Aorta (tissue), 5 donors: ENCODE results near the gene TRMT13. TPM values are rescaled to one million over a fixed set of nuclear protein-coding genes. Genes with fewer than 3 reads are reported as not detected.

ENCODE experiments used
- ATAC-seq: fragments of 200-7000 bp; cut with Tn5 transposase; one replicate; pipeline ENCODE4 v1.9.1; 2022; ENCODE audit warnings: moderate library complexity; ENCODE audit not compliant: low FRiP score
- DNase-seq, 2 donors: peaks; one replicate each; pipeline ENCODE4 v3.0.0-alpha.2; 2020
- H3K27ac ChIP-seq, 2 donors: one replicate each; pipeline ENCODE4 v1.5.1; 2013; ENCODE audit warnings: low read length in 2 of 2, mild to moderate bottlenecking in 2 of 2, moderate library complexity in 2 of 2, control low read depth in 1 of 2, inconsistent platforms in 1 of 2, low read depth in 1 of 2
- H3K27me3 ChIP-seq, 2 donors: one replicate each; pipeline ENCODE4 v1.6.1; 2013; ENCODE audit warnings: control low read depth in 1 of 2, low read length in 1 of 2, mild to moderate bottlenecking in 1 of 2, moderate library complexity in 1 of 2; ENCODE audit not compliant: insufficient read depth in 2 of 2, control insufficient read depth in 1 of 2
- H3K36me3 ChIP-seq, 2 donors: one replicate each; pipeline ENCODE4 v1.6.1; 2013; ENCODE audit warnings: control low read depth in 1 of 2, low read length in 1 of 2, mild to moderate bottlenecking in 1 of 2; ENCODE audit not compliant: insufficient read depth in 2 of 2, control insufficient read depth in 1 of 2
- H3K4me1 ChIP-seq, 2 donors: one replicate each; pipeline ENCODE4 v1.6.1; 2013; ENCODE audit warnings: low read length in 2 of 2, control low read depth in 1 of 2, mild to moderate bottlenecking in 1 of 2, moderate library complexity in 1 of 2; ENCODE audit not compliant: insufficient read depth in 2 of 2, control insufficient read depth in 1 of 2
- H3K4me3 ChIP-seq, 2 donors: one replicate each; pipeline ENCODE4 v1.5.1; 2013; ENCODE audit warnings: low read length in 2 of 2, control low read depth in 1 of 2, mild to moderate bottlenecking in 1 of 2
- H3K9me3 ChIP-seq: one replicate; pipeline ENCODE4 v1.6.1; 2013; ENCODE audit warnings: mild to moderate bottlenecking, low read length; ENCODE audit not compliant: control insufficient read depth
- WGBS, 2 donors: extraction: QIAGEN DNeasy Blood & Tissue Kit; methylation state at CpG; one replicate each; pipeline ENCODE4 v1.1.7; 2013; 5-methylcytosine and 5-hydroxymethylcytosine counted together
- intact Hi-C, 2 donors: fragments of 100-400 bp; cut with DNase I; formaldehyde crosslinking; loops; one replicate each; pipeline versions ENCODE4 v1.14.2 to v1.15.0; 2022
- long read RNA-seq, 2 donors: library from polyadenylated mRNA; unstranded; transcript quantifications; one replicate each; pipeline ENCODE4 v2.0.0, GENCODE V29; 2020 to 2021
- polyA plus RNA-seq, 2 donors: library from polyadenylated mRNA; stranded (reverse); fragments of 200-250 nt; gene quantifications; one replicate each; pipeline ENCODE4 v1.2.3, GENCODE V29; 2013
- total RNA-seq, 2 donors: library from RNA; stranded (reverse); fragmentation: NEBNext Ultra II Directional; extraction: Animal tissue kit (Norgen Biotek cat#: 25700); gene quantifications; one replicate each; pipeline ENCODE4 v1.2.1, GENCODE V29; 2021
- donor health status: healthy with polysubstance abuse.
- donor health status: Bipolar disorder and iron deficiency.
- donor health status: DM: no; HTN: no; CAD: no.
- donor health status: DM: no; HTN: no; CAD: no.
- donor health status: DM: yes; HTN: yes; CAD: no.

TRMT13 gene, protein sequence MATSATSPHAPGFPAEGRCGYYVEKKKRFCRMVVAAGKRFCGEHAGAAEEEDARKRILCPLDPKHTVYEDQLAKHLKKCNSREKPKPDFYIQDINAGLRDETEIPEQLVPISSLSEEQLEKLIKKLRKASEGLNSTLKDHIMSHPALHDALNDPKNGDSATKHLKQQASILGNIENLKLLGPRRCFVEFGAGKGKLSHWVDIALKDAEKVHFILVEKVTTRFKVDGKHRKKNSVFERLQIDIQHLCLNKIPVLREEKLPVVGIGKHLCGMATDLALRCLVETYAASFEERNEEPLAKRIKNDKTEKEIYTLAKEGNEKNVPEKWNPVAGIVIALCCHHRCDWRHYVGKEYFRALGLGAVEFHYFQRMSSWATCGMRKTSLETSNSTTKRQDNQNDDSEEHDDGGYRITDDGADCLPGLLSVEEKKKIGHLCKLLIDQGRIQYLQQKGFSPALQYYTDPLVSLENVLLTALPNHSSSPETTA
- total RNA-seq, result 10 to 100 TPM; 11.7 to 18.4 TPM
- polyA plus RNA-seq, result 10 to 100 TPM in 1 of 2 donors, 1 to 10 TPM in 1; 4.9 to 11.9 TPM
- long read RNA-seq, donor 1, partial matches to known transcripts, result 2 of 6 reads
- long read RNA-seq, donor 1, other reads (novel, unspliced or antisense), result 3 of 6 reads
- long read RNA-seq, donor 2, partial matches to known transcripts, result 1 of 9 reads
- long read RNA-seq, donor 2, other reads (novel, unspliced or antisense), result 5 of 9 reads

DNA sequence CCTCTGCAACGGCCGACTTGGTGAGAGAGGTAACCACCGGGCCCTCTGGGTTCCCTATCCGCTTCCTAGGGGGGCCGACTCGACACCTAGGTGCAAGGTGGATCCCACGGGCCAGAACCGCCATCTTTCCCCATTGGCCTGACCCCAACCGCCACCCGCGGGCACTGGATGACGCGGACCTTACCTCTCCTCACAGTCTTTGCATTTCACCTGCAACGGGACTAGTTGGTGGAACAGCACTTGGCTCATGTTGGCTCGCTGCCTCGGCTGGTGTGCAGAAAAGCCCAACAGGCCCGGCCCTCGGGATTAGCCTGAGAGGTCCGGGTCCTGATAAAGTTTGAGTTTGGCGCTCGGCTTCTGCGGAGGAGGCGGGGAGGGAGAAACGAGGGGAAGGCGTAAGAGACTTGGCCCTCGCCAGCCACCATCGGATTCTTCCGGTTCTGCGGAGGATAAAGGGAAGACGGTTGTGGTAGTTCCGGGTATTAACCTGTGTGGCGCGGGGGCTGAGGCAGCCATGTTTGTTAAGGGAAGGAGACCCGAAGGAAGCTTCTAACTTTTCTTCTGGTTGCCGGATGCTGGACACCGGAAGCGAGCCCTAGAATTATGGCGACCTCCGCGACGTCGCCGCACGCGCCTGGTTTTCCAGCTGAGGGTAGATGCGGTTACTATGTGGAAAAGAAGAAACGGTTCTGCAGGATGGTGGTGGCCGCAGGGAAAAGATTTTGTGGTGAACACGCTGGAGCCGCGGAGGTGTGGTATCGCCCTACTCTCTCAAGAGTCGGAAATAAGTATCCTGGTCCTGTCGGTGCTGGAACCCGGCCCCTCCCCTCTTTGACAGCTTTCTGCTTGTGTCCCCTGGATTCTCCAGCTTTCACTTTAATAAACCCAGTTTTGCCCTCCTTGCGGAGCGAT is at the start of gene TRMT13, which contains the start of gene SASS6:
Gene TRMT13 (plus strand): TSS at position 598 of the 912 bp plus-strand sequence. CDS start 6 bp downstream, at position 604.
Gene SASS6 (minus strand): TSS at position 365 of the 912 bp plus-strand sequence. CDS start 116 bp downstream, at position 249.
- Histone ChIP-seq H3K27me3 (no peaks in the 10 kb centered on the region), H3K4me1 (peaks cover 0 to 2% of the 10 kb centered on the region in 2 donors), H3K27ac (peak within 1 kb of the TSS in 1 of 2 donors; percentile 16), H3K9me3 (no peaks in the 10 kb centered on the region), H3K4me3 (peak within 1 kb of the TSS; percentile 78 to 91), H3K36me3 (no peaks in the 10 kb centered on the region)
- DNase-seq, result peak; percentile 98
- intact Hi-C loops, result loop anchor here (10.0 kb wide), 3 partner anchors 132 to 762 kb away; partner anchors contain the start of genes EXTL2 (in 1 of the 2), RTCA (in 1 of the 2) and SLC30A7 (in 1 of the 2)
- peak; percentile 100 for ATAC-seq
- WGBS, 2 donors, result 0% methylated on average over 57 of the region's 57 CpGs

DNA sequence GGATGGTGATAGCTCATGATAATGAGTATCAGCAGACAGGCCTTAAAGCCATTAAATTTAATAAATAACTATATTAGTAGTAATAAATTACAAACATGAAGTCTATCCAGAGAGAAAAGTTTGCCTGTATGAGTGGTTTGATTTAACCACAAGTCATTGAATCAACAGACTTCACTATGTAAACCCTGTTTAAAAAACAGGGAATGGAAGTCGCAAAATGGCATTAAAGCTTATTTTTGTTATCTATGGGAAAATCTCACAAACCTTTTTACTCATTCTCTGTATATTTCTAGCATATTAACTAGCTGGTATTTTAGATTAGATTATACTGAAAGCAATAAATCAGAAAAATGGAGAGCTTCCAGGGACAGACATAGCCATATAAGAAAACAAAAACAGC is 45.6 kb upstream of the TRMT13 start:
- ATAC-seq, result no peak
- Histone ChIP-seq H3K27me3 (no peaks in the 10 kb centered on the region), H3K9me3 (no peaks in the 10 kb centered on the region), H3K4me1 (no peaks in the 10 kb centered on the region), H3K36me3 (no peaks in the 10 kb centered on the region), H3K4me3 (no peak overlapping the region), H3K27ac (no peak overlapping the region)
- intact Hi-C loops, result no loop called here
- no peak for DNase-seq
- 15 to 24% methylated on average over 1 of the region's 1 CpG for WGBS, 2 donors

DNA sequence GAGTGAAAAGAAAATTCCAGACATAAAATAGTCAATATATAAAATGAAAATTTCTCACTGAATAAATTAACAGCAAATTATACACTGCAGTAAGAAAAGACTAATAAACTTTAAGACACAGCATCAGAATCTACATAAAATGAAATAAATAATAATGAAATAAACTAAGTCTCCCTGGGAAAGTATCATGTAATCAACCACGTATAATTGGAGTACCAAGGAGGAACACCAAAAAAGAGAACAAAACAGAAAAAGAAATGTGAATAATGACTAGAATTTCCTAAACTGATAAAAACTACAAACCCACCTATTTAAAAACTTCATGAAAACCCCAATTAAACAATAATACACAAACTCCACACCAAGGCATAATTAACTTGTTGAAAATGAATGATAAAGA is 43.9 kb upstream of the TRMT13 start:
- intact Hi-C loops, result no loop called here
- 85 to 89% methylated on average over 1 of the region's 1 CpG for WGBS, 2 donors
- no peaks in the 10 kb centered on the region for H3K4me1 ChIP-seq
- no peak overlapping the region for H3K4me3 ChIP-seq
- no peak overlapping the region for H3K27ac ChIP-seq
- no peak for DNase-seq
- no peaks in the 10 kb centered on the region for H3K27me3 ChIP-seq
- ATAC-seq, result no peak
- no peaks in the 10 kb centered on the region for H3K9me3 ChIP-seq
- H3K36me3 ChIP-seq, result no peaks in the 10 kb centered on the region

DNA sequence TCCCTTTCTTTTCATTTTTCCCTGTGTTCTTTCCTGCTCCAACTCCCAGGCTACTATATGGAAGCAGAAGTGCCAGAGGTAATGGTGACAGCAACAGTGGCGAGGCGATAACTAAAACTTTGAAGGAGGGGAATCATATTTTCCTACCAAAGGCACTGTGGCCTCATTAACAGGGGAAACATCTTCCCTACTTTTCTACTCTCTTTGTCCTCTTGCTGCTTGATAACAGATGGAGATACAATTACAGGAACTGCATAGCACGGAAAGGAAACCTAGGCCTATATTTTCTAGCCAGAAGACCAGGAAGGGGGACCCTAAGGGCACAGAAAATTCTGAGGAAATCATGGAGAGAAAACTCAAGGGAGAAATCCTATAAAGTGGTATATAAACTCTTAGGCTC is 42.5 kb upstream of the TRMT13 start:
- Histone ChIP-seq H3K27me3 (no peaks in the 10 kb centered on the region), H3K9me3 (no peaks in the 10 kb centered on the region), H3K36me3 (no peaks in the 10 kb centered on the region), H3K4me1 (no peaks in the 10 kb centered on the region), H3K4me3 (no peak overlapping the region), H3K27ac (no peak overlapping the region)
- 94 to 97% methylated on average over 3 of the region's 3 CpGs for WGBS, 2 donors
- no peak for ATAC-seq
- intact Hi-C loops, result no loop called here
- DNase-seq, result no peak

DNA sequence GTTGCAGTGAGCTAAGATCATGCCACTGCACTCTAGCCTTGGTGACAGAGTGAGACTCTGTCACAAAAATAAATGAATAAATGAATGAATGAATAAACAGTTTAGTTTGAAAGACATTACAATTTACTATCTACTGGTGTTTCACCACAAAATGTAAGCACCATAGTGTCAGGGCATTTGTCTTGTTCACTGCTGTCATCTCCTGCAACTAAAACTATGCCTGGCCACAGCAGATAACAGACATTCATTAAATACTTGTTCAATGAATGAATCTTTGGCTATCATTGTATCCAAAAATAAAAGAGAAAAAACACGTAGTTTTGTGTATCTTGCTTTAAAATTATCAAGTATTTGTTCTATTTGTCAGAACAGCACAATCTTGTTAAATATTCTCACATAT is 32.8 kb upstream of the TRMT13 start:
- Histone ChIP-seq H3K4me1 (no peaks in the 10 kb centered on the region), H3K27me3 (no peaks in the 10 kb centered on the region), H3K36me3 (peaks cover 0 to 4% of the 10 kb centered on the region in 2 donors), H3K4me3 (no peak overlapping the region), H3K27ac (no peak overlapping the region), H3K9me3 (no peaks in the 10 kb centered on the region)
- ATAC-seq, result no peak
- intact Hi-C loops, result no loop called here
- DNase-seq, result no peak
- WGBS, 2 donors, result 2 to 3% methylated on average over 1 of the region's 1 CpG

DNA sequence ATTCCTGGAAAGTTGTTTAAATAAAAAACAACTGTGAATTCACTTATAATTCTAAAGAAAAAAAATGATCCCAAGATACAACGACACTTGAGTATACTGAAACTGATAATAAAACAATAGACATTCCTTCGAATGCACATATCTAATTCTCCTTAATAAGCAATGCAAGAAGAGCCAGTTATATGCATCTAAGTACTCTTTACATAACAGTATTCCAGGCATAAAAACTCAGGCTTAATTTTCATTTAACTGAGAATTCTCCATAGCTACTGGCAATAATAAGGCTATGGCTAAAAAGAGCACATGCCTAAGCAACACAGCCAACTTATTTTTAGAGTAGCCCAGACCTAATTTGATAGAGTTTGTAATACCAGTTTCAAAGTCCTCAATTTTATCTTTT is 31.4 kb upstream of the TRMT13 start:
- Histone ChIP-seq H3K9me3 (no peaks in the 10 kb centered on the region), H3K4me1 (no peaks in the 10 kb centered on the region), H3K27me3 (no peaks in the 10 kb centered on the region), H3K4me3 (no peak overlapping the region), H3K36me3 (peaks cover 2 to 4% of the 10 kb centered on the region in 2 donors), H3K27ac (no peak overlapping the region)
- WGBS, 2 donors, result 66 to 70% methylated on average over 2 of the region's 2 CpGs
- intact Hi-C loops, result no loop called here
- DNase-seq, result no peak
- ATAC-seq, result no peak

DNA sequence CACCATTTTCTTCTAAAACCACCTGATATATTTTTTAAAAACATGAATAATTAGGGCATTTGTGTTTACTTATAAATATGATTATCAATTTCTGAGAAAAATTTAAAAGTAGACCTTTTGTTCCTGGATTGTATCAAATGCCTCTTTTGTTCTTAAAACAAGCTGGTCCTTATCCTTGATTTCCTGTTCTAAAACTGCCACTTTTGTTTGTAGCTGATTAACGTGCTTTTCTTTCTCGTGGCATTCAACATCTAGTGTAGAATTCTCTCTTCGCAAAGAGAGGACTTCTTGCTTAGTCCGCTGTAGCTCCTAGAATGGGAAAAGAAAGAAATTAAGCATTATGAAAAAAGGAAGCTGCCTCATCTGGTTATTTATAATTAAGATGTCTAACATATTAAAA is 25.3 kb upstream of the TRMT13 start:
- H3K27ac ChIP-seq, result no peak overlapping the region
- ATAC-seq (no peak), DNase-seq (no peak)
- no peaks in the 10 kb centered on the region for H3K27me3 ChIP-seq
- peaks cover 2 to 4% of the 10 kb centered on the region in 2 donors for H3K36me3 ChIP-seq
- H3K4me1 ChIP-seq, result no peaks in the 10 kb centered on the region
- no peaks in the 10 kb centered on the region for H3K9me3 ChIP-seq
- intact Hi-C loops, result no loop called here
- no peak overlapping the region for H3K4me3 ChIP-seq
- 84 to 88% methylated on average over 4 of the region's 4 CpGs for WGBS, 2 donors

DNA sequence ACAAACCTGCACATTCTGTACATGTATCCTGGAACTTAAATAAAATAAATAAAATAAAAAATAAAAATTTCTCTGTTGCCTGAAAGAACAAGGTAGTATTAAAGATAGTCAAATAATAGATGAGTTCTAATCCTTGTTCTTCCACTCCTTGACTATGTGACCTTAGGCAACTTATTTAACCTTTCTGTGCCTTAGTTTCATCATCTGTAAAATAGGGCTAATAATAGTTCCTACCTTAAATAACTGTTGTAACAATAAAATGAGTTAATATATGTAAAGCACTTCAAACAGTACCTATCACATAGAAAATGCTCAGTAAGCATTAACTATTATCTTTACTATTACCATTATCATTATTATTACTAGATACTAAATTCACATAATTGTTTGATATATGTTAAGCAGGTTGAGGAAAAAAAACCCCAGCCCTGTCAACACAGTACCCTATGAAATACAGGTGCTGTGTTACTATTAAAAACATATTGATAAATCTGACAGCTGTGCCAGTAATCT is 23.4 kb upstream of the TRMT13 start:
- peaks cover 0 to 2% of the 10 kb centered on the region in 2 donors for H3K36me3 ChIP-seq
- DNase-seq, result no peak
- ATAC-seq, result no peak

More for the DNA sequence above, 23.4 kb upstream of the TRMT13 start:
- H3K27ac ChIP-seq, result no peak overlapping the region
- H3K9me3 ChIP-seq, result no peaks in the 10 kb centered on the region
- H3K4me3 ChIP-seq, result no peak overlapping the region
- intact Hi-C loops, result no loop called here
- H3K4me1 ChIP-seq, result no peaks in the 10 kb centered on the region
- H3K27me3 ChIP-seq, result no peaks in the 10 kb centered on the region
